NCI-H1092 (cell line): ENCODE data around the gene MAPK14.

Experiments
- DNase-seq: peaks from one replicate; lab custom pipeline; 2025; lab: John Stamatoyannopoulos, UW

MAPK14 gene

DNA sequence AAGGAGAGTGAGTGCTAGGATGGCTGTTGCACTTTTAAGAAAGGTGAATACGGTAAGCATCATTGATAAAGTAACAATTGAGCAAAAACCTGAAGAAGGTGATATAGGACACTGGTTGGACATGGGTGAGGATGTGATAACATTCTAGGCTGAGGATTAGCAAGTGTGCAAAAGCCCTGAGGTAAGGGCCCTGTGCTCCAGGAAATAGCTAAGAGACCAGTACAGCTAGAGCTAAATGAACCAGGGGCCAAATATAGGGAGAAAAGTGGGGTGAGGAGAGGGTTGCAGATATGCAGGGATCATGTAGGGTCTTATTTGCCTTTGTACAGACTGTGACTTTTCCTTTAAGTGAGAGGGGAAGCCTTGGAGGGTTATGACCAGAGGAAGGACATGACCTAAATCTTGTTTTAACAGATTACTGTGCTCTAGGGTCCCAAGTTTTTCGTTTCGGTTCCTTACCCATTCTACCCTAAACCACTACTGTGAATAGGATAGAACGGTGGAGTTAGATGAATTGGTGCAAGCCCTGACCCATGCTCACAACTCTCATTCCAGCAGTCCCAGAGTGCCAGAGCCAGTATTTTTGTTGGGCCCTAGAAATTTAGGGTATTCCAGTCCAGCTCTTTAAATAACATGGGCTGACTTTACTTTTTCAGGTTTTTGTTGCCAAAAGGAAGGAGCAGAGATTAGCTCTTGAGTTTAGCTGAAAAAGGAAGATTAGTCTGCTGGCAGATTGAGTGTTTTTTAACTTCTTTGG is 10.7 kb downstream of the MAPK14 start:
- DNase-seq, result no peak

DNA sequence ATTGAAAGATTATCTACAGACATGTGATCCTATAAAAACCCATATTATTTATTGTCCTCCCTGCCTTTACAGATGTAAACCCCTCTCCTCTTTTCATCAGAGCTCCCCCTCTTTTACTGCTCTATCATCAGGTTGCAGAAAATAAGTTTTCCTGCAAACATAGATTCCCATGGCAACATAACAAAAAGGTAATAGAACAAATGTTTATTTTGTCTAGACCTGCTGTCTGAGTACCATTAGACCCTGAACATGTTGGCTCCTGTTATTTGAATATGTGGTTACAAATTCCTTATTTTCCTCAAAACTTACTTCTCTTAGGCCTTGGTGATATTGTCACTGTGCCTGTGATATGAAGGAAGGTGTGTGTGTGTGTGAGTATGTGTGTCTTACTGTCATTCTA is 11.5 kb downstream of the MAPK14 start:
- no peak for DNase-seq

DNA sequence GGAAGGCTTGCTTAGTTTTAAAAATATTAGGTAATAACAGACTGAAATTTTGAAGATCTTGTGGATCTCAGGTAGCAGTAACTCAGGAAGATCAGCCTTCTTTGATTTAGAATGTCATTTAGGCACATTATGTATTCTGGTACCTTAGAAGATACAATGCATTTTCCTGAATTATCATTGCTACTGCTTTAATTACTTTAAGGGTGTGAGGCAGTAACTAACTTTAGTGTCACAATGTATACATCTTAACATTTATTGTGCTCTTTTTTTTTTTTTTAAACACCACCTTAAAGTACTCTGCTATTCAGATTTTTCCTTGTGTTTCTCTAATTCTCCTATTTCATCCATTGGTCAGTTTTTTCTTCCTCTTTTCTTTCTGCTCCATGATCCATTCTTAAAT is 13.3 kb downstream of the MAPK14 start:
- DNase-seq, result no peak

DNA sequence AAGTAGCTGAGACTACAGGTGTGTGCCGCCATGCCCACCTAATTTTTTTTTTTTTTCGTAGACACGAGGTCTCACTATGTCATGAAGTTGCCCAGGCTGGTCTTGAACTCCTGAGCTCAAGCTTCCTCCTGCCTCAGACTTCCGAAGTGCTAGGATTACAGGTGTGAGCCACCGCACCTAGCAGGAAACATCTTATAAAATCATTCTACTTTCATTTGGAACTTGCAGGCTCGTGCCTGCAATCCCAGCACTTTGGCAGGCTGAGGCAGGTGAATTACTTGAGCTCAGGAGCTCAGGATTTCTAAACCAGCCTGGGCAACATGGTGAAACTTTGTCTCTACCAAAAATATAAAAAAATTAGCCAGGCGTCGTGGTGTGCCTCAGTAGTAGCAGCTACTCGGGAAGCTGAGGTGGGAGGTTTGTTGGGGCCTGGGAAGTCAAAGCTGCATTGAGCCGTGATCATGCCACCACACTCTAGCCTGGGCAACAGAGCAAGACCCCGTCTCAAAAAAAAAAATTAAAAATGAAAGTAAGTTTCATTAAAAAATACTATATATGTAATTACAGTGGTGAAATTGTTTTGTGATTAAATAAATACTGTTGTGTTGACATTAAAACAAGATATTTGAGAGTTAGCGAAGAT is 15.1 kb downstream of the MAPK14 start:
- no peak for DNase-seq

DNA sequence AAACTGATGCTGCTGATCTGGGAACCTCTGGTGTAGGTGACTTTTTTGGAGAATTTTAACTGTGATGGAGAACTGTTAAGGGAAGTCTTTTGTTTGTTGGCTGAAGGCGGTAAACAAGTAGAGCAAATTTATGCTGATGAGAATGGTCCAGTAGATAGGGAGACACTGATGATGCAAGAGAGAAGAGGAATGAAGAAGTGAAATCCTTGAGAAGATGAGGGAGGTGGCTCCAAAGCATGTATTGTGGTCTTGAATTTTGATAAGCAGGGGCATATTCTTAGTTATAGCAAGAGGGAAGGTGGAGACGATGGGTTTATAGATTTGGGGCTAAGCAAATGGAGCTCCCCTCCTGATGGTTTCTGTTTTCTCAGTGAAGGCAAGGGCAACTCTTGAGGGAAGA is 22.0 kb downstream of the MAPK14 start:
- no peak for DNase-seq

DNA sequence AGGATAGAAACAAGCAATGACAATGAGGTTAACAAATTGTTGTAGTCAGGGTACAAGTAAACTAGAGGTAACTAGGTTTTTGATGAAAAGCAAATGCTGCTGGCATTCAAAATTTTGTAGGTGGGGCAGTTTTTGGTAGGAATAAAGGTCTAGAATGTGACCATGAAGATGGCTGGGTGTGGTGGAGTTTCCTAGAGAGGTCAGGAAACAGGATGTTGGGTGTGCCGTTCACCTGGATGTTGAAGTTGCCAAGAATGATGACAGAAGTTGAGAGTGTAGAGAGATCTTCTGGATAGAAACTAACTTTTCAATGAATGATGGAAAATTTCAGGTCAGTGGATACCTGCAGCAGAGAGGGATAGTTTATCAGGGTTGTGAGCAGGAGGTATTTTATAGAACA is 22.7 kb downstream of the MAPK14 start:
- no peak for DNase-seq

DNA sequence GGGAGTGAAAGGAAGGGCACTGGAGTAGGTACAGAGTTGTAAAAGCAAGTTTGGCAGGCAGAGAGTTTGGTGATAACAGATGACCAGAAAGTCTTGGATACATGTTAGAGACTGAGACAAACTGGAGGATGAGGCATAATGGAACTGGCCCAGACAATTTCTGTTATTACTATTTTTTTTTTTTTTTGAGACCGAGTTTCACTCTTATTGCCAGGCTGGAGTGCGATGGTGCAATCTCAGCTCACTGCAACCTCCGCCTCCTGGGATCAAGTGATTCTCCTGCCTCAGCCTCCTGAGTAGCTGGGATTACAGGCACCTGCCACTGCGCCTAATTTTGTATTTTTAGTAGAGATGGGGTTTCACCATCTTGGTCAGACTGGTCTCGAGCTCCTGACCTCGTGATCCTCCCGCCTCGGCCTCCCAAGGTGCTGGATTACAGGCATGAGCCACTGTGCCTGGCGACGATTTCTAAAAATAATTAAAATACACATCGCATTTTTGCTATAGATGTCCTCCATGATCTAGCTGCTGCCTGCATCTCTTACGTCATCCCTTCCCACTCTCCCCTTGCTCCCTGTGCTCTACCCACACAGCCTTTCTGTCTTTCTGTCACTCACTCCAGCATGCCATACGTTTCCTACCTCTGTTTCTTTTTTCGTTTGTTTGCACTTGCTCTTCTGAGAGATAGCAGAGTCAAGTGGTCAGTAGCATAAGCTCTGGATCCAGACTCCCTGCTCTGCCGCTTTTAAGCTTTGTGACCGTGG is 23.5 kb downstream of the MAPK14 start:
- DNase-seq, result no peak

DNA sequence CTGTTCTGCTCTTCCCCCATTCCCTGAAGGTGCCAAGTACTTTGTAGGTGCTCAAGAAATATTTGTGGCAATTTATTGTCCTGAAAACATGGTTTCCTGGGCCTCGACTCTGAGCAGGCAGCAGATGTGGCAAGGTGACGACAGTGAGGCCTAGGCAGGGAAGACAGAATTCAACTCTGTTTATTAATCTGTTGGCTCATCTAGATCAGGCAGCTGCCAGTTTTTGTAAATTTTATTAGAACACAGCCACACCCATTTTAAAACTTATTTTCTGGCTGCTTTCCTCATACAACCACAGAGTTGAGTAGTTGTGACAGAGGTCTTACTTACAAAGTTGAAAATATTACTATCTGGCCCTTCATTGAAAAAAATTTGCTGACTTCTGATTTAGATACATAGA is 24.5 kb downstream of the MAPK14 start:
- no peak for DNase-seq

DNA sequence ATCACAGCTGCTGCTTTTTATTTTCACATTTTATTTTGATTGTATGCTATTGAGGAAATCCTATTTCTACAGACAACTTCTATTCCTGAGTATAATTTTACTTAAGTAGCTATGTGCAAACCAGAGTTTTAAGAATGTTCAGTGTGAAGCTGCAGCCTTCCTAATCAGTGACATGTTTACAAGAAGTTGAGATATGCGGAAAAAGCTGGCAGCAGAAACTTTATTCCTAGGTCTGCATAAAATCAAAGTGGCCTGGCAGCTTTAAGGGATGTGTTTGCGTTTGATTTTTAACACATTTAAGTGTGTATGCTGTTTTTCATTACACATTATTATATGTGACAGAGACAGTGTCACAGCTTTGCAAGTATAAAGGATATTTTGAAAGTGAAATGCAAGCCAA is 26.3 kb downstream of the MAPK14 start:
- DNase-seq, result no peak

DNA sequence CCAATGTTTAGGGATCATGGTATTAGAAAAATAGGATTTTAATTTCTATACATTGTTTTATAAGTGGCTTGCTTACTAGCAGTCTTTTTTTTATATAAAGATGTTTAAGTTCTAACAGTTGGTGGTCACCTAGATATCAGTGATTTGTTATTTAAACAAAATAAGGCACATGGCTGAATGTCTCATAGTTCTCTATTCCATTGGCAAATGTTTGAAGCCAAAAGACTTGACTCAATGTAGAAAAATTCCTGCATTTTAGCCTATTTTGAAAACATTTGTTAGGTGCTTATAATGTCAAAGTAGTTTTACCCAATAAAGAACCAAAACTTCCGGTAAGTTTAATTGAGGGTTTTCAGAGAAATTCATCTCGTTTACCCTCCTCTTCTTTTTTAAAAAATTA is 26.8 kb downstream of the MAPK14 start:
- no peak for DNase-seq

DNA sequence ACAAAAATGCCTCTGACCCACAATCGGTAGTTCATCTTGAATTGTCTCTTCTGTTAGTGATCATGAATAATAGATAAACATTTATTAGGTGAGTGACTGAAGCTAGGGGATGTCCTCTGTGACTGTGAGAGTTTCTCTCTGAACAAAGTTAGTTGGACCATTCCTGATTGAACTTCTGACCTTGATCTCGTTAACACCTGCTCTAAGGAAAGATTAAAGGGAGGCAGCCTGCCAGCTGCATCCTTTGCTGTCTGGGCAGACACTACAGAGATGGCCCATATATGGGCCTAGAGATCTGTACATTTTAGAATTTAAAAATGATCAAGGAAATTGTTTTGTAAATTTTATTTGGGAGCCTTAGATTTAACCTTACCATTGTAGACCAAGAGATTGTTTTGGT is 27.3 kb downstream of the MAPK14 start:
- no peak for DNase-seq

DNA sequence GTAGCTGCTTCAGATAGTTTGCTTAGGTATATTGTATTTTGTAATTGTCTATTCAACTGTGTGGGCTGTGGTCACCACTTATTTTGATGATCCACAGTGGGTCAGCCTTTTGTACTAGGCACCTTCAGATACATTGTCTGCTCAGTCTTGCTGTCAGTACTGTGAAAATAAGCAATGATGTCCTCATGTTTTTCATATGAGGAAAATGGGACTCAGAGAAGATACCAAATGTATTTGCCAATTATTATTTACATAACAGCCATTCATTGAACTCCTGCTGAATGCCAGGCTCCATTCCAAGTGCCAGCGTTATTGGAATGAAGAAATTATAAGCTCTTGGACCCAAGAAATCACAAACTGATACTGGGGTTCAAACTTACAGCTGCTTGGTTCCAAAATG is 28.6 kb downstream of the MAPK14 start:
- DNase-seq, result no peak

DNA sequence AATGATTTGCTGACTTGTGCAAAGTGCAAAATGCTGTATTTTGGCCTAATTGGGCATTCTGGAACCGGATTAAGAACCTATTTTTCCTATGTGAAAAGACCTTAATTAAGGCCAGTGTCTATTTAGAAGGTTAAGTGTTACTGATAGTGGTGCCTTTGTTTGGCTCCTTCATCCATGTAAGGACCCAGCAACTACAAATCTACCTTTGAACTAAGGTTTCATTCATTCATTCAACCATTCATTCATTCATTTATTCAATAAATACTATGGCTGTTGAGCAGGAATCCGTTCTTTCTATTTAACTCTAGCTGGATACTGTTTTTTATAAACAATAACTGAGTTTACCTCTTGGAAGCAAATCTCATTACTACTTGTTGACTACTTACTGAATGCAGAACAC is 33.6 kb downstream of the MAPK14 start:
- DNase-seq, result no peak

DNA sequence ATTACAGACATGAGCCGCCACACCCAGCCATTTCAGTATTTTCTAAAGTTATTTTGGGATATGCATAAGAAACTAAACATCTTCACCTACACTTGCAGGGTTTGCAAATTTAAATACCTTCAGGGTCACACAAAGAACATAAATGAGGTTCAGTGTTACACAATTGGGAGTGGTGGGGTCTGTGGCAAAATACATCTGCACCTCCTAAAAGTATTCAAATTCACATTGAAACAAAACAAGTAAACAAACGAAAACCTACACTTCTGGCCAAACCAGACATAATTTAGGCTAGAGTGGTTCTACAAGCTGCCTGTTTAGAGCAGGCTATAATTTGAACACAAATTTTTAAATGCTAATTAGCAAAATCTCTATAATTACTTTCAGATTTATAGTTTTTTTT is 34.6 kb downstream of the MAPK14 start:
- no peak for DNase-seq

DNA sequence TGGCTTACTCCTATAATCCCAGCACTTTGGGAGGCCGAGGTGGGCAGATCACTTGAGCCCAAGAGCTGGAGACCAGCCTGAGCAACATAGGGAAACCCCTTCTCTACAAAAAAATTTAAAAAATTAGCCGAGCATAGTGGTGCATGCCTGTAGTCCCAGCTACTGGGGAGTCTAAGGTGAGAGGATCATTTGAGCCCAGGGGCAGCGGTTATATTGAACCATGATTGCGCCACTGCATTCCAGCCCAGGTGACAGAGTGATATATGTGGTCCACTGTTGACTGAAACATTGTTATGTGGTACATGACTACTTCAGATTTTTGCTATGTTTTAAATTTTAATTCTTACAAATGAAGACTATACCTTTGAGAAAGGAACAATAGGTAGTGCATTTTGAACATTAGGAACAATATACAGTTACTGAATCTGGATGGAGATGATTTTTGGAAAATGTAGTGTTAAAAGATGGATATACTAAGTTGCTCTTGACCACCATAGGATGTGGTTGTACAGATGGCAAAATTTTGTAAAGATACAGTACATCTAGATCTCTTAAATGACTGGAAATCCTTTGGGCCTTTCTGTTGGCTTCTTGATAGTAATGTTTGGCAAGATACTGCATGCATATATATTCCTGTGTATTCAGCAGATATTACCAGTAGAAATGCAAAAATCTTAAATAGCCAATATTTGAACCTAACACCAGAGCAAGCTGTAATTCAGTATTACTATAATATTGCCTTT is 35.9 kb downstream of the MAPK14 start:
- no peak for DNase-seq

DNA sequence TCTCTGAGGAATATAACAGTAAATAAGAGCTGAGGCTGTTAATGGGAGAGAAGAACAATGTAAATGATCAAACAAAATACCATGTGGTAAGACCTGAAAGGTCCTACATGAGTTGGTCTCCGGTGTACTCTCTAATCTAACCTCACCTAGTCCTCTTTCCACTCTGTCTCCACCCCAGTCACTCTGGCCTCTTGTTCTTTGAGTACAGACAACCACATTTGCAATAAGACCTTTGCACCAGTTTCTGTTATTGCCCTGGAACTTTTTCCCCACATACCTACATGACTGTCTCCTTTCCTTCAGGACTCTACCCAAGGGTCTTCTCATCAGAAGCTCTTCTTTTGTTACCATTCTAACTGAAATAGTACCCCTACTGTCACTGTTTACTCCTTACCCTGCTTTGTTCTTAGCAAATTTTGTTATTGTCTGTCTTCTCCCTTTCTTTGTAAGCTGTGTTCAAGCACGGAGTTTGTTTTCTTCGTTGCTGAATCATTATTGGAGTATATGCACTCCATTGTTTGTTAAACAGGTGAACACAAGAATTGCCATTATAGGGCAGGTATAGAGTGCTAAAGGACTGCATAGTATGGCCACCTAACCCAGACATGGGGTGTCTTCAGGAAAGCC is 37.3 kb downstream of the MAPK14 start:
- DNase-seq, result no peak

DNA sequence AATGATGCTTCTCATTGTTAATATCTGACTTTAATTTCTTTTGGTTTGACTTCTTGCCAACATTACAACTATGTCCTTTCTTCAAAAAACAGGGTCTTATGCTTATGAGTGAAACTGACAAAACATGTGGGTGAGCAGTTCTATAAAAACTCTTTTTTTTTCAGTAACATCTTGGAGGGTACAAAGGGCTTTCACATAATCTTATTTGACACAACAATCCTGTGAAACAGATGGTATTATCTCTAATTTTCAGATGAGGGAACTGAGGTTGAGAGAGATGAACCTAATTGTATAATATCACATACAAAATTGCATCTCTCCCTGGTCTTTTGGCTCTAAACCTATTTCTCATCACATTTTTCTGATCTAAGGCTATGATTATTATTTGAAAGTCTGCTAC is 38.3 kb downstream of the MAPK14 start:
- no peak for DNase-seq

DNA sequence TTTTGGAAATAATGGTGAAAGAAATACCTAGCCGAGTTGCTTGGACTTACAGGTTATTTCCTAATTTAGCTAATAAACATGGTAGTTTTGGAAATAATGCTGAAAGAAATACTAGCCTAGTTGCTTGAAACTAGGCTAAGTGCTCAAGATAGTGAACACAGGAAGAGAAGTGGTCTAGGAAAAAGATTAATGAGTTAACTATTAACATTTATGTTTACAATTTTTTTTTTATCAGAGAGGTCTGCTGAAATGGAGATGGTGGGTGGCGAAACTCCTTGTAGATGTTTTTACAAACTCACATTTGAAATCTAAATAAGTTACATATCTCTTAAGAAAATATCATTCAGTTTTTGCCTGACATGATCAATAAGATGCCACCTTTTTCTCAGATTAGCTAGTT is 39.2 kb downstream of the MAPK14 start:
- no peak for DNase-seq

DNA sequence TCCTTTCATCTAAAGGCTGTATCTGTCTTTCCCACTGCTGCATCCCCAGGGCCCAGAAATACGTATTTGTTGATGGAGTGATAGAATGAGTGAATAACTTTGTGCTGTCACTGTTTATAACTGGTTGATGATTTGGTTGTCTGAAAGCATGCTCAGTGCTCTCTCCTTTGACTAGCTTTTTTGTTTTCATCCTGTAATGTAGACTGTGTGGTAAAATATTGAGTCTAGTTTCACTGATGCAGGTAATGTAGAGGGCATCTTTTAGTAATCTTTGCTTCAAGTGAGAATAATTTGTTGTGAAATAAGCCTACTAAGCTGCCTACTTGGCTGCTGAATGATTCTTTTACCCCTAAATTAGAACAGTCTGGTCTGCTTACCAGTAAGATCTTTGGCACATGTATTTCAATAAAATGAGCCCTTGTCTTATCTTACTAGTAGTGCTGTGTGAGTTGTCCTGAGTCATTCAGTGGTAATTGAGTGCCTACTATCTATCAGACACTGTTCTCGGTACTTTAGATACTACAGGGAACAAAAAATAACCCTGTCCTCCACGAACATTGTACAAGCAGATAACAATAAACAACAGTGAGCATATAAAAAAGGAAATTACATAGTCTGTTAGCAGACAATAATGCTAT is 39.9 kb downstream of the MAPK14 start:
- DNase-seq, result no peak

DNA sequence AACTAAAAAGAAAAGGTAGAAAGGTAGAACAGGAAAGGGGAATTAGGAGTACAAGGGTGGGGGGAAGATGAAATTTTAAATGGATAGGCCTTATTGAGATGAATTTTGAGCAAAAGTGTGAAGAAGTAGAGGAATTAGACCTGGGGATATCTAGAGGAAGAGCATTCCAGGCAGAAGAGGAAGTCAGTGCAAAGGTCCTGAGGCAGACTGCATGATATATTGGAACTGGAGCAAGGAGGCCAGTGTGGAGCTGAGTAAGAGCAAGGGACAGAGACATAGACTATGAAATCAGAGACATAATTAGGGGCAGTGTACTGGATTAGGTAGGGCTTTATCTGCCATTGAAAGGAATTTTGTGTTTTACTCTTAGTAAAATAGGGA is 40.4 kb downstream of the MAPK14 start:
- no peak for DNase-seq

DNA sequence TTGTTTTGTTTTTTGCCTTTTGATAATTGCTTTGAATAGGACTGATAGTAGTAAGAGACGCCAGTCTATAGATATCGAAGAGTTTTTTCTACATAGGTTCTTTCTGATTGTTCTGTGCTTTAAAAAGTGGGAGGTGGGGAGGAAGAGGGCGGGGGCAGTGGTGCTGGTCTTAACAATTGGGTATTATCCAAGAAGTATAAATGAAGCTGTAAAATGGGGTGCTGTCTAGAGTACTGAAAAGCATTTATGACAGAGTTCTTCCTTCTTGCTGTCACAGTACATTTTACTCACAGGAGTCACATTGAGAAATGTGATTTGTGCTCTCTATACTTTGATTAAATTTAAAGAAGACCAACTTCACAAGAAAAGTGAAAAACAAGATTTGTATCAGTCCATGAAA is 41.0 kb downstream of the MAPK14 start:
- DNase-seq, result no peak

DNA sequence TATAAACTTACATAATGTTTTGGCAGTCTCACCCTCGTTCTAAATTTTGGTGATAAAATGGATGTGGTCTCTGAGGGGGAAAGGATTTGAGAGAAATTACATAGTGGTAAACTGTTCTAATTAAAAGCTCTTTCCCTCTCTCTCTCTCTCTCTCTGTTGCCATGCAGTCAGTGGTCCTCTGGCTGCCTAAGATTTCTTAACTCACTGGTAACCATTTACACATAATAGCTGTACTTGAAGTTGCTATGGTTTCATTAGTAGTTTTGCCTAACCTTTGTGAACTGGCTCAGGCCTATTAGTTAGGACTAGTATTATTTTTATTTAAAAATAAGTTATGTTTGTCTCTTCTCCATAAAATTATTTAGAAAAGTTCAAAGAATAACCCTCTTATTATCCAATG is 42.0 kb downstream of the MAPK14 start:
- DNase-seq, result no peak
